Medulla oblongata (tissue), 1 donor: ENCODE measurements around the gene CAPN15.
A peak's percentile ranks its signal among the peaks of the same experiment; 100 is the strongest.

Experiments
- DNase-seq: peaks from one replicate; pipeline ENCODE4 v3.0.0-alpha.2; 2015; ENCODE audit errors: extremely low spot score

The CAPN15 gene

GRCh38 chr16:525520-526180 is 1.9 kb upstream of the CAPN15 start:
- DNase-seq: no peak

- DNase-seq: peak; percentile 8
Measured at GRCh38 chr16:526181-527014, 1.1 kb upstream of the CAPN15 start.

DNA sequence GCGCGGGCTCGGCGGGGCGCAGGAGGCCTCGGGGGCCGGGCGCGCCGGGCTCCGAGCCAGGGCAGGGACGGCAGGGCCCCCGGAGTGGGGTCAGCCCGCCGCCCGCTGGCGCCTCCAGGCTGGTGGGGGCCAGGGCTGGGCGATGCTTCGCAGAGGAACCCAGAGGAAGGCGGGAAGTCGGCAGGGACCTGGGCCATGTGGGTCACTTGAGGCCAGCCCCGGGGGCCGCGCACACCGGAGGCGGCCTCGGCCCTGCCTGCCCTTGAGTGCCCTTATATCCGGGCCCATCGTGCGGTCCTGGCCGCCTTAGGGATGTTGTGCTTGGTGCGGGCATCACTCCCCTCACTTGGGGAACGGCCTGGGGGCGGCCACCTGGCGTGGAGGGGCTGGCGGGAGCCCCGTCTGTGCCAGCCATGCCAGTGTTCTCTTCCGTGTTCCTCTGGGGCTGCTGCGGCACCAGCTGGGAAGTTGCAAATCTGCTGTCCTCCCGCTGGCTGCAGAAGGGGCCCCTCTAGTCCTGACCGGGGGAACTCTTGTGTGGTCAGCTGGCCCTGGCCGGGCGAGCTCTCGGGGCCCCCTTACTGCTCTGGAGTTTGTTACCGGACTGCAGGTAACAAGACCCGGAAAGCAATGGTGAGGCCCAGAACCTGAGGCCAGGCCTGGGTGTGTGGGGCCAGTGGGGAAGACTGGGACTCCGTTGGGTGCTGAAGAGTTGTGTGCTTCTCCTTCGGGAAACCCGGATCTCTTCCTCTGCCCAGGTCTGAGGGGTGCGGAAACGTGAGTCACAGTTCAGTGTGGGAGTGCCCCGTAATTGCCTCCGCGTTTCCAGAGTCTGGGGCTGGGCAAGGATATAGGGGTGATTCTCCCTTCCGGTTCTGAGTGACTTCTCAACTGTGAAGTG is 849 bp downstream of the CAPN15 start:
- DNase-seq: no peak

- DNase-seq: no peak
Measured at GRCh38 chr16:529012-529575, 1.6 kb downstream of the CAPN15 start.

GRCh38 chr16:530111-530817 is 2.8 kb downstream of the CAPN15 start:
- DNase-seq: no peak

DNA sequence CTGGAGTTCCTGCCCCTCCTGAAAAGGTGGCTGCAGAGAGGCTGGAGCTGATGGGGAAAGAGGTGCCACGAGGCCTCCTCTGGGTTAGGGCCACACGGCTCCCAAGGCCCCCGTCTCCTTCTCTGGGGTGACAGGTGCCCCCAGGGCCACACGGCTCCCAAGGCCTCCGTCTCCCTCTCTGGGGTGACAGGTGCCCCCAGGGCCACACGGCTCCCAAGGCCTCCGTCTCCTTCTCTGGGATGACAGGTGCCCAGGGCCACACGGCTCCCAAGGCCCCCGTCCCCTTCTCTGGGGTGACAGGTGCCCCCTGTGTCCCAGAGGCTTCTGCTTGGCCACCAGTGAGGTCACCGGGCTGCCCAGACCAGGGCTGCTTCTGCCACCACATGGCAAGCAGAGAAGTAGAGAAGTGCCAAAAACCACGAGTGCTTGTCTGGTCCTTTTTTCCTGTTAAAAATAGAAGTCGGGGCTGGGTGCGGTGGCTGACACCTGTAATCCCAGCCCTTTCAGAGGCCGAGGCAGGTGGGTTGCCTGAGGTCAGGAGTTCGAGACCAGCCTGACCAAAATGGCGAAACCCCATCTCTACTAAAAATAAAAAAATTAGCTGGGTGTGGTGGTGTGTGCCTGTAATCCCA is 4.1 kb downstream of the CAPN15 start:
- no peak for DNase-seq

DNA sequence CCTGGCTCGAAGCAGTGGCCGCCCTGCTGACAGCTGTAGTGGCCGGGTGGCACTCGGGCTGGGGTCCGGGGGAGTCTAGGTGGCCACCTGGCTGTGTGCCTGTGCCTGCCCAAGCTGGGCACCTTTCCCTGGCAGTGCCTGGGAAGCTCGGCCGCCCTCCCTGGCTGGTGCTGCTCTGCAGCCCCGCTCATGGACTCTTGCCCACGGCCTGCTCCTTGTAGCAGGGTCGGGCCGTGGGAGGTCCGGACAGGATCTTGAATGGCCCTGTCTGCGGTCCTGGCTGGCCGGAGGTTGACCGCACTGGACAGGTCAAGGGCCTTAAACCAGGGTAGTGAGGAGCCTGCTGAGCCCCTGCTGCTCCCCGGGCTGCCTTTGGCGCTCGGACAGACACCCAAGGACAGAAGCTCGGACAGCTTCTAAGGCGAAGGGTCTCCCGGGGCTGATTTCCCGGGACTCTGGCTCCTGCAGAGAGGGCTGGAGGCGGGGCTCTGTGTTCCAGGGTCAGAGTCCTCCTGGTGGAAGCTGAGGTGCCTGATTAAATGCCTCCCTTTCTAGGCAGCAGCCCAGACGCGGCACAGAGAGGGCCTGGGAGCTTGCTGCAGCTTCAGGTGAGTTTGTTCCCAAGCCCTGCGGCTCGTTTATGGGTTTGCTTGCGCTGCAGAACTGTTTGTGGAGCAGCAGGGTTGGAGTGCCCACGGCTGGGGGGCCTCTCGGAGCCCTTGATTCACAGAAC is 6.0 kb downstream of the CAPN15 start:
- no peak for DNase-seq

GRCh38 chr16:534135-534534 is 6.6 kb downstream of the CAPN15 start:
- DNase-seq: no peak

DNA sequence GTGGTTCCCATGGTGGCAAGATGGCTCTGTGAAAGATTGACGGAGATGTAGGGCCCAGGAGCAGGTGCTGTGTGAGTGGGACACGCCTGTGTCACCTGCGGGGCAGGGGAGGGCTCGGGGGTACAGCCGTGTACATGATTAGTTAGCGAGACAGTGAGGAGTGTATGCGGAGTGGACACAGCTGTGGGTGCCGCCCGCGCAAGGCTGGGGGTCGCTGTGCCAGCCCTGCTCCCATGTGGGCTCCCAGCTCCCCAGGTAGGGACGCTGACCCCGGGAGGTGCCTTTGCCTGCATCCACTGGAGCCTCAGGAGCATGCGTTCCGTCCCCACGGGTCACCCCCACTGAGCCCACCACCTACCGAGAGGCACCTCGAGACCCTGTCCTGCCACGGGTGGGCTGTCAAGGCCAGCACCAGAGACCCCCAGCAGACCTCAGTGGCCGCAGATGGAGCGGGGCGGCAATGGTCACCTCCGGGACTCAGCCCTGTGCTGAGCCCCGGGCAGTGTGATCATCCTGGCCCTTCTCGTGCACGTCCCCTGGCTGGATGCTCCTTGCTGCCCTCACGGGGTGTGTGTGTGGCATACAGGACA is 7.4 kb downstream of the CAPN15 start:
- DNase-seq: no peak

GRCh38 chr16:535446-536405 is 8.2 kb downstream of the CAPN15 start:
- no peak for DNase-seq

GRCh38 chr16:536746-537145 is 9.2 kb downstream of the CAPN15 start:
- no peak for DNase-seq

GRCh38 chr16:537415-538335 is 10.2 kb downstream of the CAPN15 start:
- no peak for DNase-seq

DNA sequence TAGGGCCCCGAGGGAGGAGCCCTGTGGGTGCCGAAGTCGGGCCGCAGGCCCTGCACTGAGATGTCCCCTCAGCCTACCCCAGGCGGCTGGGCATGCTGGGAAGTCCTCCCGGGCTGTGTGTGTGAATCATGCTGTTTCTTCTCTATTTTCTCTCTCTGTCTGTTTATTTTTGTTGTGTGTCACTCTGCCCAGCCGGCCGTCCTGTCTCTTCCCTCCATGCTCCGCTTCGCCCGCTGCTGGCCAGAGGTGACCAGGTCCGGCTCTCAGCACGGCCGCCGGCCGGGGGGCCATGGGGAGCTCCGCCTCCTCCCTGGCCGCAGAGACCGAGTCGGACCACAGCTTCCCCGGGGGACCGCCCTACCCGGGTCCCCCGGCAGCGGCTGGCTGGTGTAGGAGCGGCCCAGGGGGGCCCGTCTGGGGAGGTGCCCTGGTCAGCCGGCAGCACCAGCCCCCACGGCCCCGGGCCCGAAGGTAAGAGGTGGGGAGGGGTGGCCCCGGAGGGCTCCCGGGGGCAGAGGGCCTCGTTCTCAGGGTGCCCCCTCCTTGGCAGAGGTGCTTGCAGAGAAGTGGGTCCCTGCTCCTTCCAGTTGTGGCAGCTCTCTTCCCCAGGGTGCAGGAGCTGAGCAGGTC is 12.5 kb downstream of the CAPN15 start:
- DNase-seq: no peak

DNA sequence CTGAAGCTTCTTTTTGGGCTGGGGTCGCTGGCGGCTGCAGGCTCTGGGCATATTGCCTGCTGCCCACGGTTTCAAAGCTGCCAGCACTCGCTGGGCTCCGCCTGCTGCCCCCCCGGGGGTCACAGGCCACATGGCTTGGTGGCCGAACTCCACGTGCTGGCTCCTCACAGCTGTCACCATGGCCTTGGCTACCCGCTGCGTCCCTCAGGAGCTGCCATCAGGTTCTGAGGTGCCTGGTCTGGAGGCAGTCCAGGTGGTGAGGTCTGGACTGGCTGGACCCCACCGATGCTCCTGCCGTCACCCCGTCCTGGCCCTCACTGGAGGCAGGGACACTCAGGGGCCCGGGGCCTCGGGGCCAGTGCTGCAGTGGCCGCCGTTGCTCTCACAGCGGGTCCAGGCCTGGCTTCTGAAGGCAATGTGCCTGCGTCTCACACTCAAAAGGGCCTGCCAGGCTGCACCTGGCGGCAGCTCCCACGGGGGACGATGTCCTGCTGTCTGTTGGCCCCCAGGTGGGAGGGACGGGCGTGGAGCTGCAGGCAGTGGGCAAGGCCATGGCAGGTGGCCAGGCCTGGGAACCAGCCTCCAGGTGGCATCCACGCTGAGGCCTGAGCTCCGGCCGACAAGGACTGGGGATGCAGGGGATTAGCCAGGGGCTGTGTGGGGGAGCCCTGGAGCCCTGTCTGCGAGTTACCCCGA is 13.3 kb downstream of the CAPN15 start:
- DNase-seq: no peak

DNA sequence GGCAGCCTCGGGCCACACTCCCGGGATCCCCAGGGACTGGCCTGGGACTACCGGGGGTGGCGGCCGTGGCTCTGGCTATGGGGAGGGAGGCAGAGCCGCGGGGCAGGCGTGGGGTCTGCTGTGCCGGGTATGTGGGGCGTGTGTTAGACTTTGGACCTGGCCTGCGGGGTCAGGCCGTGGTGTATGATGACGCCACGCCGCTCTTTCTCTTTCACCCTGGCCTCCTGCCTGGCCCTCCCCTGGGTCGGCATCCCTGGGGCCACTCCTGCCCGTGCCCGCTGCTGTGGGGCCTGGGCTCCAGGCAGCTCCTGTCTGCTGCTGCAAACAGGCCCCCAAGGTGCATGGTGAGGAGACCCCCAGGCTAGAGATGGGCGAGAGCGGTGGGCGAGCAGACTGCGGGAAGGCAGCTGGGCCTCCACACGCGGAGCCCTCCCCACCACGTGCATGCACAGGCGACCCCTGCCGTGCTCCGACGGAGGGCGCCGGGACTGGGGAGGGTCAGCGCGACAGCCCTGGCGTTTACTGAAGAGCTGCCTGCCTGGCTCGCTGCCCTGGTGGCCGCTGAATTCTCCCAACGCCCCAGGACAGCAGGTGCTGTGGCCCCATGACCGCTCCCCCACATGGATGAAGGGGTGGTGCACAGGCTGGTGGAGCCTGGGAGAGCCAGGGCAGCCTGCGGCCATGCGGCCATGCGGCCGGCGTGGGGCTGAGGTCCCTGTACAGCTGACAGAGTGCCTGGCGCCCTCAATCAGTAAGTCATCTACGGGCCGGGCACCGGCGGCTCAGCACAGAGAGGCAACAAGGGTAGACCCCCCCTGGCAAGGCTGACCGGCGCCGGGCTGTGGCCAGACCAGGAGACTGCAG is 16.0 kb downstream of the CAPN15 start:
- no peak for DNase-seq
